Mammary epithelial cell (primary cell): Measurements from ENCODE around the gene CACNA2D1.

Experiments
- EZH2 ChIP-seq: IDR thresholded peaks from 2 replicates; pipeline ENCODE4 v1.6.1; 2012; ENCODE audit warnings: low read length, inconsistent platforms, borderline replicate concordance
- TF ChIP-seq, protein P1 (sequence below), 2 donors: IDR thresholded peaks in 1 of 2; conservative IDR thresholded peaks in 1 of 2; 2 replicates each; pipeline ENCODE4 v1.5.1; 2011 to 2012; ENCODE audit warnings: inconsistent platforms in 2 of 2, low read length in 2 of 2, mild to moderate bottlenecking in 2 of 2, control low read depth in 1 of 2, low read depth in 1 of 2; ENCODE audit not compliant: insufficient read depth in 1 of 2; ENCODE audit errors: extremely low read depth in 1 of 2

GRCh38 chr7:82376739-82377138 lies 66.8 kb downstream of the CACNA2D1 start:
- TF ChIP-seq EZH2: no peak
- TF ChIP-seq, protein P1, sequence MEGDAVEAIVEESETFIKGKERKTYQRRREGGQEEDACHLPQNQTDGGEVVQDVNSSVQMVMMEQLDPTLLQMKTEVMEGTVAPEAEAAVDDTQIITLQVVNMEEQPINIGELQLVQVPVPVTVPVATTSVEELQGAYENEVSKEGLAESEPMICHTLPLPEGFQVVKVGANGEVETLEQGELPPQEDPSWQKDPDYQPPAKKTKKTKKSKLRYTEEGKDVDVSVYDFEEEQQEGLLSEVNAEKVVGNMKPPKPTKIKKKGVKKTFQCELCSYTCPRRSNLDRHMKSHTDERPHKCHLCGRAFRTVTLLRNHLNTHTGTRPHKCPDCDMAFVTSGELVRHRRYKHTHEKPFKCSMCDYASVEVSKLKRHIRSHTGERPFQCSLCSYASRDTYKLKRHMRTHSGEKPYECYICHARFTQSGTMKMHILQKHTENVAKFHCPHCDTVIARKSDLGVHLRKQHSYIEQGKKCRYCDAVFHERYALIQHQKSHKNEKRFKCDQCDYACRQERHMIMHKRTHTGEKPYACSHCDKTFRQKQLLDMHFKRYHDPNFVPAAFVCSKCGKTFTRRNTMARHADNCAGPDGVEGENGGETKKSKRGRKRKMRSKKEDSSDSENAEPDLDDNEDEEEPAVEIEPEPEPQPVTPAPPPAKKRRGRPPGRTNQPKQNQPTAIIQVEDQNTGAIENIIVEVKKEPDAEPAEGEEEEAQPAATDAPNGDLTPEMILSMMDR (conservative IDR thresholded peaks at IDR 0.05 in 1 of 2, IDR thresholded peaks at IDR 0.05 in 1 of 2; ENCODE audit: extremely low read depth in 1 of 2, insufficient read depth in 1 of 2, low read depth in 1 of 2, low read length in 2 of 2): no peak
